B cell (primary cell): ENCODE measurements around the gene PLIN5. TPM values are rescaled to one million over a fixed set of nuclear protein-coding genes. Genes with fewer than 3 reads are reported as not detected.

Experiments
- ATAC-seq: fragments of 200-7000 bp; cut with Tn5 transposase; one replicate; pipeline ENCODE4 v1.10.0; 2021; ENCODE audit warnings: low read depth, mild to moderate bottlenecking, moderate number of reproducible peaks, moderate library complexity
- CTCF ChIA-PET: fragments of 350-600 bp; sonication (Branson Sonifier 250); formaldehyde crosslinking; loops from one replicate; lab custom pipeline; 2021; ENCODE audit warnings: antibody characterized with exemption, inconsistent platforms; lab: Charles Lee
- POLR2A ChIA-PET: fragments of 350-600 bp; sonication (Branson Sonifier 250); formaldehyde crosslinking; loops from one replicate; lab custom pipeline; 2021; ENCODE audit warnings: antibody characterized with exemption; lab: Charles Lee
- DNase-seq: peaks from one replicate; pipeline ENCODE4 v3.0.0; 2013
- H2AFZ ChIP-seq: 2 replicates; pipeline ENCODE4 v1.6.1; 2012; ENCODE audit warnings: mild to moderate bottlenecking, low read depth, low read length; ENCODE audit not compliant: insufficient read depth, poor library complexity, severe bottlenecking
- H3K27ac ChIP-seq, 2 donors: 1 replicate in 1 of 2; 2 replicates in 1 of 2; pipeline ENCODE4 v1.5.1; 2012 to 2013; ENCODE audit warnings: low read length in 2 of 2, mild to moderate bottlenecking in 2 of 2, moderate library complexity in 1 of 2
- H3K27me3 ChIP-seq, 4 experiments: fragments of 200-600 bp in 1 of 4; sonication (generic) in 1 of 4; replicated peaks in 1 of 4; 1 replicate in 2 of 4; 2 replicates in 2 of 4; pipeline versions ENCODE4 v1.6.1 to v1.7.0; 2013 to 2016; ENCODE audit warnings: low read length in 3 of 4, mild to moderate bottlenecking in 2 of 4, mixed read lengths in 1 of 4, moderate library complexity in 1 of 4; ENCODE audit not compliant: insufficient read depth in 4 of 4, control insufficient read depth in 3 of 4; ENCODE audit errors: control extremely low read depth in 1 of 4
- H3K36me3 ChIP-seq, 2 experiments: replicated peaks in 1 of 2; 1 replicate in 1 of 2; 2 replicates in 1 of 2; pipeline versions ENCODE4 v1.6.1 to v1.7.1; 2013; ENCODE audit warnings: low read length in 1 of 2; ENCODE audit not compliant: insufficient read depth in 2 of 2, control insufficient read depth in 1 of 2; ENCODE audit errors: control extremely low read depth in 1 of 2, extremely low read depth in 1 of 2
- H3K4me1 ChIP-seq, 2 donors: fragments of 200-600 bp in 1 of 2; sonication (generic) in 1 of 2; 1 replicate in 1 of 2; 2 replicates in 1 of 2; pipeline versions ENCODE4 v1.5.1 to v1.6.1; 2013 to 2017; ENCODE audit warnings: low read length in 2 of 2; ENCODE audit not compliant: control insufficient read depth in 2 of 2, insufficient read depth in 2 of 2
- H3K4me2 ChIP-seq: replicated peaks from 2 replicates; pipeline ENCODE3; 2012; ENCODE audit warnings: mild to moderate bottlenecking, low read depth, low read length; ENCODE audit not compliant: poor library complexity, severe bottlenecking
- H3K4me3 ChIP-seq, 5 experiments: fragments of 200-600 bp in 1 of 5; sonication (generic) in 1 of 5; 1 replicate in 3 of 5; 2 replicates in 2 of 5; pipeline versions ENCODE4 v1.5.1 to v1.7.0; 2011 to 2016; ENCODE audit warnings: low read length in 4 of 5, mild to moderate bottlenecking in 4 of 5, low read depth in 2 of 5, control low read depth in 1 of 5, moderate library complexity in 1 of 5; ENCODE audit not compliant: insufficient read depth in 1 of 5; ENCODE audit errors: control extremely low read depth in 1 of 5, extremely low read depth in 1 of 5
- H3K79me2 ChIP-seq: fragments of 200-600 bp; sonication (generic); one replicate; pipeline ENCODE4 v1.6.0; 2016; ENCODE audit warnings: low read length; ENCODE audit not compliant: control insufficient read depth, insufficient read depth
- H3K9ac ChIP-seq: fragments of 200-600 bp; sonication (generic); 2 replicates; pipeline ENCODE4 v1.6.1; 2017; ENCODE audit warnings: mild to moderate bottlenecking, low read length, moderate library complexity
- H3K9me3 ChIP-seq, 3 donors: one replicate each; pipeline versions ENCODE4 v1.6.1 to v1.7.1; 2013; ENCODE audit warnings: low read length in 2 of 3; ENCODE audit not compliant: control insufficient read depth in 2 of 3, insufficient read depth in 1 of 3; ENCODE audit errors: control extremely low read depth in 1 of 3
- H4K20me1 ChIP-seq: 2 replicates; pipeline ENCODE4 v1.6.0; 2012; ENCODE audit warnings: mild to moderate bottlenecking, low read length; ENCODE audit not compliant: insufficient read depth, control insufficient read depth, poor library complexity, severe bottlenecking
- H3K27ac Mint-ChIP-seq: one replicate; pipeline ENCODE4 v1.8.0; 2021; ENCODE audit warnings: mixed read lengths
- H3K27me3 Mint-ChIP-seq: one replicate; pipeline ENCODE4 v1.8.0; 2021; ENCODE audit warnings: mixed read lengths
- H3K4me1 Mint-ChIP-seq: one replicate; pipeline ENCODE4 v1.8.0; 2021; ENCODE audit warnings: mixed read lengths
- H3K4me3 Mint-ChIP-seq: one replicate; pipeline ENCODE4 v1.8.0; 2021; ENCODE audit warnings: mixed read lengths
- H3K9me3 Mint-ChIP-seq: one replicate; pipeline ENCODE4 v1.8.0; 2022; ENCODE audit warnings: mixed read lengths; ENCODE audit not compliant: insufficient read depth
- CTCF ChIP-seq: fragments of 200-600 bp; IDR thresholded peaks from one replicate; pipeline ENCODE4 v1.8.0; 2022; ENCODE audit warnings: antibody characterized with exemption, mild to moderate bottlenecking
- EZH2 ChIP-seq: IDR thresholded peaks from 2 replicates; pipeline ENCODE4 v1.6.1; 2012; ENCODE audit warnings: borderline replicate concordance, low read depth, mild to moderate bottlenecking, moderate library complexity, low read length; ENCODE audit not compliant: insufficient read depth, poor library complexity, severe bottlenecking
- WGBS: methylation state at CpG from one replicate; pipeline ENCODE4 v1.1.5; 2013; ENCODE audit warnings: missing lambda C conversion rate; ENCODE audit not compliant: insufficient coverage; 5-methylcytosine and 5-hydroxymethylcytosine counted together
- intact Hi-C: fragments of 100-400 bp; cut with micrococcal nuclease; formaldehyde crosslinking; loops from one replicate; pipeline ENCODE4 v1.10.0; 2022
- polyA plus RNA-seq: library from polyadenylated mRNA; depleted of rRNA; stranded (reverse); fragments of >200 nt; gene quantifications from 2 replicates; pipeline ENCODE4 v1.2.3, GENCODE V29; 2012
- total RNA-seq, 2 donors: library from RNA; stranded (reverse); fragments of 120-200 nt in 1 of 2; gene quantifications; 1 replicate in 1 of 2; 2 replicates in 1 of 2; pipeline versions ENCODE4 v1.2.3 to v1.2.4, GENCODE V29; 2013 to 2022

The PLIN5 gene
- total and polyA plus RNA-seq, 2 donors (not counting 1 experiment from before 2014, with no cell fraction given) = 0.15 to 0.27 TPM

GRCh38 chr19:4533835-4534424 is 1.1 kb downstream of the PLIN5 start:
- WGBS = 87% methylated on average over 8 of the region's 9 CpGs
- Histone ChIP-seq H3K36me3 (no peaks in the 10 kb centered on the region), H3K9me3 (peaks cover 0 to 18% (median 0%) of the 10 kb centered on the region in 3 donors), H4K20me1 (no peaks in the 10 kb centered on the region), H3K27ac (no peak overlapping the region), H3K9ac (no peak overlapping the region), H2AFZ (no peak overlapping the region), H3K4me3 (no peak overlapping the region), H3K27me3 (peaks cover 0 to 27% (median 7%) of the 10 kb centered on the region in 4 experiments), H3K4me1 (peaks cover 5 to 8% of the 10 kb centered on the region in 2 donors), H3K4me2 (no peak overlapping the region), H3K79me2 (no peaks in the 10 kb centered on the region)
- Mint-ChIP-seq H3K27me3 (peaks cover 9% of the 10 kb centered on the region), H3K9me3 (no peaks in the 10 kb centered on the region), H3K27ac (no peak overlapping the region), H3K4me3 (no peak overlapping the region), H3K4me1 (peaks cover 5% of the 10 kb centered on the region)
- CTCF ChIA-PET = interaction anchor here (0.5 to 4.3 kb wide), 4 partner anchors 9 to 280 kb away, joined by 3 to 25 read pairs (median 3); no protein-coding TSS in a partner anchor
- no peak for TF ChIP-seq CTCF
- TF ChIP-seq EZH2 = no peak
- DNase-seq = no peak
- ATAC-seq = no peak
- POLR2A ChIA-PET = no interaction called here
- intact Hi-C loops = no loop called here

GRCh38 chr19:4533334-4533733 is 1.7 kb downstream of the PLIN5 start:
- no peak overlapping the region for H3K4me3 ChIP-seq
- peaks cover 8% of the 10 kb centered on the region for H3K27me3 Mint-ChIP-seq
- no peak overlapping the region for H3K9ac ChIP-seq
- H3K27ac Mint-ChIP-seq = no peak overlapping the region
- H3K9me3 Mint-ChIP-seq = no peaks in the 10 kb centered on the region
- H3K4me3 Mint-ChIP-seq = no peak overlapping the region
- H3K9me3 ChIP-seq = peaks cover 0 to 12% (median 0%) of the 10 kb centered on the region in 3 donors
- H3K4me1 ChIP-seq = peaks cover 5 to 8% of the 10 kb centered on the region in 2 donors
- peaks cover 0 to 24% (median 7%) of the 10 kb centered on the region in 4 experiments for H3K27me3 ChIP-seq
- TF ChIP-seq EZH2 (no peak), CTCF (no peak)
- WGBS = 87% methylated on average over 9 of the region's 9 CpGs
- DNase-seq = no peak
- H3K36me3 ChIP-seq = no peaks in the 10 kb centered on the region
- H3K4me2 ChIP-seq = no peak overlapping the region
- ChIA-PET CTCF (interaction anchor here (0.5 to 4.3 kb wide), 2 partner anchors 9 to 174 kb away, joined by 3 to 25 read pairs; no protein-coding TSS in a partner anchor), POLR2A (no interaction called here)
- ATAC-seq = no peak
- no peak overlapping the region for H2AFZ ChIP-seq
- intact Hi-C loops = no loop called here
- H3K4me1 Mint-ChIP-seq = peaks cover 5% of the 10 kb centered on the region
- H3K27ac ChIP-seq = no peak overlapping the region
- H4K20me1 ChIP-seq = no peaks in the 10 kb centered on the region
- H3K79me2 ChIP-seq = no peaks in the 10 kb centered on the region
